HepG2 (cell line): ENCODE data around the gene C22orf42. TPM values are rescaled to one million over a fixed set of nuclear protein-coding genes. Genes with fewer than 3 reads are reported as not detected.

Source experiments
- ELF3 ChIP-seq: IDR thresholded peaks from 2 replicates; pipeline ENCODE4 v1.6.1; 2016; ENCODE audit warnings: missing genetic modification reagents, missing compliant biosample characterization
- HDAC1 ChIP-seq: sonication (generic); formaldehyde crosslinking; IDR thresholded peaks from 2 replicates; pipeline ENCODE4 v1.5.1; 2020; ENCODE audit warnings: mild to moderate bottlenecking, missing genetic modification reagents
- HOXA3 ChIP-seq: sonication (generic); formaldehyde crosslinking; IDR thresholded peaks from 2 replicates; pipeline ENCODE4 v1.5.0; 2020; ENCODE audit warnings: missing genetic modification reagents
- MAZ ChIP-seq, 2 experiments: sonication (generic) in 1 of 2; formaldehyde crosslinking in 1 of 2; IDR thresholded peaks; 2 replicates each; pipeline versions ENCODE4 v1.5.0 to v1.6.1; 2012 to 2020; ENCODE audit warnings: low read depth in 2 of 2, mild to moderate bottlenecking in 2 of 2, borderline replicate concordance in 1 of 2, improper control_type of control experiment in 1 of 2, low read length in 1 of 2, missing genetic modification reagents in 1 of 2, moderate library complexity in 1 of 2
- NONO ChIP-seq, 2 experiments: fragments of 450-650 bp in 1 of 2; sonication (generic) in 1 of 2; formaldehyde crosslinking in 1 of 2; IDR thresholded peaks in 1 of 2; conservative IDR thresholded peaks in 1 of 2; 2 replicates each; pipeline versions ENCODE4 v1.6.1 to v1.8.0; 2017 to 2022; ENCODE audit warnings: mild to moderate bottlenecking in 1 of 2, missing genetic modification reagents in 1 of 2, moderate library complexity in 1 of 2
- PHF20 ChIP-seq: sonication (generic); formaldehyde crosslinking; IDR thresholded peaks from 2 replicates; pipeline ENCODE4 v1.5.0; 2020; ENCODE audit warnings: mild to moderate bottlenecking, missing genetic modification reagents
- SMC3 ChIP-seq: IDR thresholded peaks from 2 replicates; pipeline ENCODE4 v1.6.1; 2011; ENCODE audit warnings: low read length, improper control_type of control experiment
- SNAI1 ChIP-seq: sonication (generic); formaldehyde crosslinking; IDR thresholded peaks from 2 replicates; pipeline ENCODE4 v1.5.0; 2020; ENCODE audit warnings: mild to moderate bottlenecking, missing genetic modification reagents, borderline replicate concordance
- SPEN ChIP-seq: sonication (generic); formaldehyde crosslinking; IDR thresholded peaks from 2 replicates; pipeline ENCODE4 v1.5.1; 2020; ENCODE audit warnings: low read depth, mild to moderate bottlenecking, missing genetic modification reagents
- STAG1 ChIP-seq: sonication (generic); formaldehyde crosslinking; IDR thresholded peaks from 2 replicates; pipeline ENCODE4 v1.4.0; 2020; ENCODE audit warnings: missing genetic modification reagents
- ZFP37 ChIP-seq: sonication (generic); formaldehyde crosslinking; IDR thresholded peaks from 2 replicates; pipeline ENCODE4 v1.4.0; 2020; ENCODE audit warnings: missing genetic modification reagents, borderline replicate concordance
- ZFY ChIP-seq: sonication (generic); formaldehyde crosslinking; IDR thresholded peaks from 2 replicates; pipeline ENCODE4 v1.4.0; 2020; ENCODE audit warnings: missing genetic modification reagents
- ZNF264 ChIP-seq: sonication (generic); formaldehyde crosslinking; IDR thresholded peaks from 2 replicates; pipeline ENCODE4 v1.4.0; 2020; ENCODE audit warnings: missing genetic modification reagents
- ZNF629 ChIP-seq: sonication (generic); formaldehyde crosslinking; conservative IDR thresholded peaks from 2 replicates; pipeline ENCODE4 v1.5.0; 2020; ENCODE audit warnings: missing genetic modification reagents
- ZNF740 ChIP-seq: sonication (generic); formaldehyde crosslinking; IDR thresholded peaks from 2 replicates; pipeline ENCODE4 v1.4.0; 2020; ENCODE audit warnings: missing genetic modification reagents
- ZNF777 ChIP-seq: sonication (generic); formaldehyde crosslinking; IDR thresholded peaks from 2 replicates; pipeline ENCODE4 v1.4.0; 2020; ENCODE audit warnings: missing genetic modification reagents
- ZNF800 ChIP-seq: sonication (generic); formaldehyde crosslinking; IDR thresholded peaks from 2 replicates; pipeline ENCODE4 v1.4.0; 2020; ENCODE audit warnings: missing genetic modification reagents
- polyA plus RNA-seq, 8 experiments: library from polyadenylated mRNA; depleted of rRNA in 3 of 8; stranded (reverse) in 7 of 8; unstranded in 1 of 8; fragments of >200 nt; fragmentation: Illumina TruSeq in 4 of 8; extraction: Trizol in 4 of 8; gene quantifications; 2 replicates each; pipeline versions ENCODE4 v1.2.1 to v1.2.3, GENCODE V29; 2011 to 2016; ENCODE audit warnings: low read depth in 4 of 8, missing spikeins in 1 of 8, mixed read lengths in 1 of 8; ENCODE audit not compliant: insufficient read depth in 1 of 8
- total RNA-seq, 5 experiments: library from RNA; depleted of rRNA; stranded (reverse); fragments of >200 nt; fragmentation: Illumina TruSeq; extraction: Trizol; gene quantifications; 2 replicates each; pipeline ENCODE4 v1.2.3, GENCODE V29; 2016; ENCODE audit warnings: low read depth in 1 of 5
- TF ChIP-seq, protein P1 (sequence below): sonication (generic); IDR thresholded peaks from 2 replicates; pipeline ENCODE4 v1.6.1; 2016; ENCODE audit warnings: low read depth, borderline replicate concordance
- TF ChIP-seq, protein P2 (sequence below): sonication (generic); formaldehyde crosslinking; IDR thresholded peaks from 2 replicates; pipeline ENCODE4 v1.9.0; 2022; ENCODE audit warnings: missing genetic modification reagents, mild to moderate bottlenecking, borderline replicate concordance
- TF ChIP-seq, protein P3 (sequence below): sonication (generic); formaldehyde crosslinking; IDR thresholded peaks from 2 replicates; pipeline ENCODE4 v1.4.0; 2020; ENCODE audit warnings: mild to moderate bottlenecking, missing genetic modification reagents
- TF ChIP-seq, protein P4 (sequence below): IDR thresholded peaks from 2 replicates; pipeline ENCODE4 v1.6.1; 2012; ENCODE audit warnings: inconsistent platforms

Gene C22orf42
- total and polyA plus RNA-seq, 2 of the 13 experiments (the other 11 are each of a cell fraction or from before 2014, with no cell fraction given), result not detected

DNA sequence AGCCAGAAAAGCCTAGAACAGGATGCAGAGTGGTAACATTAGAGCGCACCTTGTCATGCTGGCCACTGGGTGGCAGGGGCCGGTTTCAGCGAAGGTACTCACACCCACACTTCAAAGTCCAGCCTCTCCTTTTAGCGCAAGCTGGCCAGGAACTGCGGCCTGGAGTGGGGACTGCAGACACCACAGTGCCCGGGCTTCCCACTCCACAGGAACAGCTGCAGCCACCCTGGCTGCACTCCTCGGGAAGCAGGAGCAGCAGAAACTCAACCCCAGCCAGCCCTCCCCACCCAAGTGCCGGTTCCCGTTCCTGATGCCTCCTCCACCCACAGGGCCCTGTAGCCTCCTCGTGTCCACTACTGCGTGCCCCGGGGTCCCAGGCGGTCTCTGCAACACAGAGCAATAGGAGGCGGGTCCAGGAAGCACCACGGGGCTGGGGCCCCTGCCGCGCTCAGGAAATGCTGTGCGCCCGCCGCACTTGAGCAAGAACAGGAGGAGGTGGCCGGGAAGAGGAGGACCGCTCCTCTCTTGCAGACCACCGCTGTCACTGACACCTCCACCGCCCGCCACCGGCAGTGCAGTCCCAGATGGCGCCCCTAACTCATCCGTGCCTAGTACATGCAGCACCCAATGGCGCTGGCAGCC lies 43.6 kb upstream of the C22orf42 start (continued):
- peak; percentile 58; the same call in 1 of the 2 replicates for TF ChIP-seq ZNF800
- peak; percentile 57; the same call in 1 of the 2 replicates for TF ChIP-seq MAZ (IDR thresholded peaks at IDR 0.05; ENCODE audit: borderline replicate concordance, low read depth, low read length)
- TF ChIP-seq MAZ (CRISPR knock-in tag; IDR thresholded peaks at IDR 0.05; ENCODE audit: low read depth), result no peak
- TF ChIP-seq, protein P1, sequence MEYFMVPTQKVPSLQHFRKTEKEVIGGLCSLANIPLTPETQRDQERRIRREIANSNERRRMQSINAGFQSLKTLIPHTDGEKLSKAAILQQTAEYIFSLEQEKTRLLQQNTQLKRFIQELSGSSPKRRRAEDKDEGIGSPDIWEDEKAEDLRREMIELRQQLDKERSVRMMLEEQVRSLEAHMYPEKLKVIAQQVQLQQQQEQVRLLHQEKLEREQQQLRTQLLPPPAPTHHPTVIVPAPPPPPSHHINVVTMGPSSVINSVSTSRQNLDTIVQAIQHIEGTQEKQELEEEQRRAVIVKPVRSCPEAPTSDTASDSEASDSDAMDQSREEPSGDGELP, result no peak
- peak; percentile 78 for TF ChIP-seq SMC3
- peak; percentile 54; the same call in 1 of the 2 replicates for TF ChIP-seq HDAC1 (CRISPR knock-in tag)
- peak; percentile 29; the same call in 1 of the 2 replicates for TF ChIP-seq ZNF264 (CRISPR knock-in tag)
- TF ChIP-seq ELF3 (CRISPR knock-in tag), result 0 out of 2 replicates have a peak, but pooled peaks have one; percentile 7
- peak; percentile 66 for TF ChIP-seq ZFY (CRISPR knock-in tag)
- TF ChIP-seq, protein P2, sequence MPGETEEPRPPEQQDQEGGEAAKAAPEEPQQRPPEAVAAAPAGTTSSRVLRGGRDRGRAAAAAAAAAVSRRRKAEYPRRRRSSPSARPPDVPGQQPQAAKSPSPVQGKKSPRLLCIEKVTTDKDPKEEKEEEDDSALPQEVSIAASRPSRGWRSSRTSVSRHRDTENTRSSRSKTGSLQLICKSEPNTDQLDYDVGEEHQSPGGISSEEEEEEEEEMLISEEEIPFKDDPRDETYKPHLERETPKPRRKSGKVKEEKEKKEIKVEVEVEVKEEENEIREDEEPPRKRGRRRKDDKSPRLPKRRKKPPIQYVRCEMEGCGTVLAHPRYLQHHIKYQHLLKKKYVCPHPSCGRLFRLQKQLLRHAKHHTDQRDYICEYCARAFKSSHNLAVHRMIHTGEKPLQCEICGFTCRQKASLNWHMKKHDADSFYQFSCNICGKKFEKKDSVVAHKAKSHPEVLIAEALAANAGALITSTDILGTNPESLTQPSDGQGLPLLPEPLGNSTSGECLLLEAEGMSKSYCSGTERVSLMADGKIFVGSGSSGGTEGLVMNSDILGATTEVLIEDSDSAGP (CRISPR knock-in tag), result peak; percentile 35; the same call in 1 of the 2 replicates
- TF ChIP-seq ZNF777 (CRISPR knock-in tag), result no peak
- peak; percentile 44; the same call in 1 of the 2 replicates for TF ChIP-seq HOXA3 (CRISPR knock-in tag)
- no peak for TF ChIP-seq NONO (IDR thresholded peaks at IDR 0.05)
- TF ChIP-seq NONO (CRISPR knock-in tag; conservative IDR thresholded peaks at IDR 0.05), result no peak
- peak; percentile 85 for TF ChIP-seq STAG1 (CRISPR knock-in tag)
- TF ChIP-seq, protein P3, sequence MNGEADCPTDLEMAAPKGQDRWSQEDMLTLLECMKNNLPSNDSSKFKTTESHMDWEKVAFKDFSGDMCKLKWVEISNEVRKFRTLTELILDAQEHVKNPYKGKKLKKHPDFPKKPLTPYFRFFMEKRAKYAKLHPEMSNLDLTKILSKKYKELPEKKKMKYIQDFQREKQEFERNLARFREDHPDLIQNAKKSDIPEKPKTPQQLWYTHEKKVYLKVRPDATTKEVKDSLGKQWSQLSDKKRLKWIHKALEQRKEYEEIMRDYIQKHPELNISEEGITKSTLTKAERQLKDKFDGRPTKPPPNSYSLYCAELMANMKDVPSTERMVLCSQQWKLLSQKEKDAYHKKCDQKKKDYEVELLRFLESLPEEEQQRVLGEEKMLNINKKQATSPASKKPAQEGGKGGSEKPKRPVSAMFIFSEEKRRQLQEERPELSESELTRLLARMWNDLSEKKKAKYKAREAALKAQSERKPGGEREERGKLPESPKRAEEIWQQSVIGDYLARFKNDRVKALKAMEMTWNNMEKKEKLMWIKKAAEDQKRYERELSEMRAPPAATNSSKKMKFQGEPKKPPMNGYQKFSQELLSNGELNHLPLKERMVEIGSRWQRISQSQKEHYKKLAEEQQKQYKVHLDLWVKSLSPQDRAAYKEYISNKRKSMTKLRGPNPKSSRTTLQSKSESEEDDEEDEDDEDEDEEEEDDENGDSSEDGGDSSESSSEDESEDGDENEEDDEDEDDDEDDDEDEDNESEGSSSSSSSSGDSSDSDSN (CRISPR knock-in tag), result peak; percentile 66; the same call in 1 of the 2 replicates
- TF ChIP-seq SPEN (CRISPR knock-in tag), result peak; percentile 20; the same call in 1 of the 2 replicates
- 0 out of 2 replicates have a peak, but pooled peaks have one; percentile 11 for TF ChIP-seq PHF20 (CRISPR knock-in tag)
- no peak for TF ChIP-seq ZNF740
- TF ChIP-seq ZNF629, result 0 out of 2 replicates have a peak, but pooled peaks have one; percentile 32
- TF ChIP-seq ZFP37 (CRISPR knock-in tag), result no peak
- no peak for TF ChIP-seq SNAI1 (CRISPR knock-in tag)
- TF ChIP-seq, protein P4, sequence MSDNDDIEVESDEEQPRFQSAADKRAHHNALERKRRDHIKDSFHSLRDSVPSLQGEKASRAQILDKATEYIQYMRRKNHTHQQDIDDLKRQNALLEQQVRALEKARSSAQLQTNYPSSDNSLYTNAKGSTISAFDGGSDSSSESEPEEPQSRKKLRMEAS, result 0 out of 2 replicates have a peak, but pooled peaks have one; percentile 26
